ENCODE data around the gene PLBD2. TPM values are rescaled to one million over a fixed set of nuclear protein-coding genes. Genes with fewer than 3 reads are reported as not detected.

The PLBD2 gene
- total and polyA plus RNA-seq, 9 of the 15 experiments (the other 6 are each of a cell fraction or from before 2014, with no cell fraction given) = 2.4 to 37.4 (median 6.0) TPM

- TF ChIP-seq, protein P1, sequence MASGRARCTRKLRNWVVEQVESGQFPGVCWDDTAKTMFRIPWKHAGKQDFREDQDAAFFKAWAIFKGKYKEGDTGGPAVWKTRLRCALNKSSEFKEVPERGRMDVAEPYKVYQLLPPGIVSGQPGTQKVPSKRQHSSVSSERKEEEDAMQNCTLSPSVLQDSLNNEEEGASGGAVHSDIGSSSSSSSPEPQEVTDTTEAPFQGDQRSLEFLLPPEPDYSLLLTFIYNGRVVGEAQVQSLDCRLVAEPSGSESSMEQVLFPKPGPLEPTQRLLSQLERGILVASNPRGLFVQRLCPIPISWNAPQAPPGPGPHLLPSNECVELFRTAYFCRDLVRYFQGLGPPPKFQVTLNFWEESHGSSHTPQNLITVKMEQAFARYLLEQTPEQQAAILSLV (tag; IDR thresholded peaks at IDR 0.05) = no peak
- TF ChIP-seq MXI1 (IDR thresholded peaks at IDR 0.05; ENCODE audit: low read depth, low read length) = no peak
- TF ChIP-seq ARID2 (IDR thresholded peaks at IDR 0.05) = no peak
- TF ChIP-seq, protein P2, sequence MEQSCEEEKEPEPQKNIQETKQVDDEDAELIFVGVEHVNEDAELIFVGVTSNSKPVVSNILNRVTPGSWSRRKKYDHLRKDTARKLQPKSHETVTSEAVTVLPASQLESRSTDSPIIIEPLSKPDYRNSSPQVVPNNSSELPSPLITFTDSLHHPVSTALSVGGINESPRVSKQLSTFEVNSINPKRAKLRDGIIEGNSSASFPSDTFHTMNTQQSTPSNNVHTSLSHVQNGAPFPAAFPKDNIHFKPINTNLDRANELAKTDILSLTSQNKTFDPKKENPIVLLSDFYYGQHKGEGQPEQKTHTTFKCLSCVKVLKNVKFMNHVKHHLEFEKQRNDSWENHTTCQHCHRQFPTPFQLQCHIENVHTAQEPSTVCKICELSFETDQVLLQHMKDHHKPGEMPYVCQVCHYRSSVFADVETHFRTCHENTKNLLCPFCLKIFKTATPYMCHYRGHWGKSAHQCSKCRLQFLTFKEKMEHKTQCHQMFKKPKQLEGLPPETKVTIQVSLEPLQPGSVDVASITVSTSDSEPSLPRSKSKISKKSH (CRISPR knock-in tag; IDR thresholded peaks at IDR 0.05) = no peak
- TF ChIP-seq SAFB2 (IDR thresholded peaks at IDR 0.05; ENCODE audit: borderline replicate concordance, low read depth, low read length, severe bottlenecking) = no peak
- TF ChIP-seq ZNF175 (CRISPR knock-in tag; IDR thresholded peaks at IDR 0.05; ENCODE audit: low read depth) = no peak
- TF ChIP-seq NR2F6 (CRISPR knock-in tag; IDR thresholded peaks at IDR 0.05) = no peak
- TF ChIP-seq CREB3 (tag; conservative IDR thresholded peaks at IDR 0.05; ENCODE audit: low read depth) = no peak
- TF ChIP-seq NFATC3 (IDR thresholded peaks at IDR 0.05) = no peak
- no peak for TF ChIP-seq CSDE1 (IDR thresholded peaks at IDR 0.05)
- TF ChIP-seq, protein P3, sequence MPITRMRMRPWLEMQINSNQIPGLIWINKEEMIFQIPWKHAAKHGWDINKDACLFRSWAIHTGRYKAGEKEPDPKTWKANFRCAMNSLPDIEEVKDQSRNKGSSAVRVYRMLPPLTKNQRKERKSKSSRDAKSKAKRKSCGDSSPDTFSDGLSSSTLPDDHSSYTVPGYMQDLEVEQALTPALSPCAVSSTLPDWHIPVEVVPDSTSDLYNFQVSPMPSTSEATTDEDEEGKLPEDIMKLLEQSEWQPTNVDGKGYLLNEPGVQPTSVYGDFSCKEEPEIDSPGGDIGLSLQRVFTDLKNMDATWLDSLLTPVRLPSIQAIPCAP (CRISPR knock-in tag; IDR thresholded peaks at IDR 0.05; ENCODE audit: borderline replicate concordance) = no peak
- no peak for TF ChIP-seq ZNF253 (CRISPR knock-in tag; conservative IDR thresholded peaks at IDR 0.05)
- TF ChIP-seq ATF1 (CRISPR knock-in tag; IDR thresholded peaks at IDR 0.05) = no peak
- no peak for TF ChIP-seq ATF1 (tag; IDR thresholded peaks at IDR 0.05)
- TF ChIP-seq, protein P4, sequence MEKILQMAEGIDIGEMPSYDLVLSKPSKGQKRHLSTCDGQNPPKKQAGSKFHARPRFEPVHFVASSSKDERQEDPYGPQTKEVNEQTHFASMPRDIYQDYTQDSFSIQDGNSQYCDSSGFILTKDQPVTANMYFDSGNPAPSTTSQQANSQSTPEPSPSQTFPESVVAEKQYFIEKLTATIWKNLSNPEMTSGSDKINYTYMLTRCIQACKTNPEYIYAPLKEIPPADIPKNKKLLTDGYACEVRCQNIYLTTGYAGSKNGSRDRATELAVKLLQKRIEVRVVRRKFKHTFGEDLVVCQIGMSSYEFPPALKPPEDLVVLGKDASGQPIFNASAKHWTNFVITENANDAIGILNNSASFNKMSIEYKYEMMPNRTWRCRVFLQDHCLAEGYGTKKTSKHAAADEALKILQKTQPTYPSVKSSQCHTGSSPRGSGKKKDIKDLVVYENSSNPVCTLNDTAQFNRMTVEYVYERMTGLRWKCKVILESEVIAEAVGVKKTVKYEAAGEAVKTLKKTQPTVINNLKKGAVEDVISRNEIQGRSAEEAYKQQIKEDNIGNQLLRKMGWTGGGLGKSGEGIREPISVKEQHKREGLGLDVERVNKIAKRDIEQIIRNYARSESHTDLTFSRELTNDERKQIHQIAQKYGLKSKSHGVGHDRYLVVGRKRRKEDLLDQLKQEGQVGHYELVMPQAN (IDR thresholded peaks at IDR 0.05; ENCODE audit: borderline replicate concordance) = no peak
- TF ChIP-seq CBX1 (IDR thresholded peaks at IDR 0.05; ENCODE audit: low read depth) = no peak
- TF ChIP-seq FOXA1 (IDR thresholded peaks at IDR 0.05; ENCODE audit: borderline replicate concordance) = no peak
These were observed 8.4 kb downstream of the PLBD2 start (continued) for GRCh38 chr12:113366827-113367226.

Measured in K562 (cell line).